ENCODE results near the gene FKBP6. TPM values are rescaled to one million over a fixed set of nuclear protein-coding genes. Genes with fewer than 3 reads are reported as not detected.

Gene FKBP6
- total RNA-seq, 4 donors from 2014 or later = not detected

GRCh38 chr7:73332447-73332846 is 4.5 kb downstream of the FKBP6 start:
- Histone ChIP-seq H3K36me3 (no peaks in the 10 kb centered on the region), H3K4me1 (no peaks in the 10 kb centered on the region), H3K9me3 (no peaks in the 10 kb centered on the region), H3K27ac (no peak overlapping the region), H3K27me3 (peaks cover 0 to 7% (median 0%) of the 10 kb centered on the region in 4 donors), H3K4me3 (no peak overlapping the region)
- intact Hi-C loops (cut with DNase I) = no loop called here
- DNase-seq = no peak
- no peak for TF ChIP-seq POLR2A (IDR thresholded peaks at IDR 0.05)
- TF ChIP-seq, protein P1, sequence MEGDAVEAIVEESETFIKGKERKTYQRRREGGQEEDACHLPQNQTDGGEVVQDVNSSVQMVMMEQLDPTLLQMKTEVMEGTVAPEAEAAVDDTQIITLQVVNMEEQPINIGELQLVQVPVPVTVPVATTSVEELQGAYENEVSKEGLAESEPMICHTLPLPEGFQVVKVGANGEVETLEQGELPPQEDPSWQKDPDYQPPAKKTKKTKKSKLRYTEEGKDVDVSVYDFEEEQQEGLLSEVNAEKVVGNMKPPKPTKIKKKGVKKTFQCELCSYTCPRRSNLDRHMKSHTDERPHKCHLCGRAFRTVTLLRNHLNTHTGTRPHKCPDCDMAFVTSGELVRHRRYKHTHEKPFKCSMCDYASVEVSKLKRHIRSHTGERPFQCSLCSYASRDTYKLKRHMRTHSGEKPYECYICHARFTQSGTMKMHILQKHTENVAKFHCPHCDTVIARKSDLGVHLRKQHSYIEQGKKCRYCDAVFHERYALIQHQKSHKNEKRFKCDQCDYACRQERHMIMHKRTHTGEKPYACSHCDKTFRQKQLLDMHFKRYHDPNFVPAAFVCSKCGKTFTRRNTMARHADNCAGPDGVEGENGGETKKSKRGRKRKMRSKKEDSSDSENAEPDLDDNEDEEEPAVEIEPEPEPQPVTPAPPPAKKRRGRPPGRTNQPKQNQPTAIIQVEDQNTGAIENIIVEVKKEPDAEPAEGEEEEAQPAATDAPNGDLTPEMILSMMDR (IDR thresholded peaks at IDR 0.05) = no peak
- WGBS, 2 donors = 59 to 66% methylated on average over 6 of the region's 6 CpGs

- Histone ChIP-seq H3K9me3 (no peaks in the 10 kb centered on the region), H3K27ac (no peak overlapping the region), H3K4me3 (no peak overlapping the region), H3K36me3 (no peaks in the 10 kb centered on the region), H3K27me3 (peaks cover 0 to 21% (median 0%) of the 10 kb centered on the region in 4 donors), H3K4me1 (peaks cover 0 to 7% (median 0%) of the 10 kb centered on the region in 3 donors)
- no peak for TF ChIP-seq POLR2A (IDR thresholded peaks at IDR 0.05)
- TF ChIP-seq, protein P1 (IDR thresholded peaks at IDR 0.05) = no peak
- 58 to 65% methylated on average over 10 of the region's 10 CpGs for WGBS, 2 donors
- intact Hi-C loops (cut with DNase I) = no loop called here
- DNase-seq = no peak
These were observed 10.4 kb downstream of the FKBP6 start for GRCh38 chr7:73338321-73338720.

DNA sequence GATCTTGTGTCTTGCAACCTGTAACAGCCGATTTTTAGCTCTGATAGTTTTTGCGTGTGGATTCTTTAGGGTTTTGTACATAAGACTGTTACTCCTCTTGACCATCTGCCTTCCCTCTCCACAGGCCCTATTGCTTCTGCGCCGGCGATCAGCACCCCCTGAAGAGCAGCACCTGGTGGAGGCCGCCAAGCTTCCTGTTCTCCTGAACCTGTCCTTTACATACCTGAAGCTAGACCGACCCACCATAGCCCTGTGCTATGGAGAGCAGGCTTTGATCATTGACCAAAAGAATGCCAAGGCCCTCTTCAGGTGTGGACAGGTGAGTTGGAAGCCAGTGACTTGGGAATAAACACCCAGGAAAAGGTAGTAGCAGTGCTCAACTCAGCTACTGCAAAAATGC is 12.6 kb downstream of the FKBP6 start:
- Histone ChIP-seq H3K36me3 (no peaks in the 10 kb centered on the region), H3K9me3 (no peaks in the 10 kb centered on the region), H3K27me3 (peaks cover 0 to 21% (median 0%) of the 10 kb centered on the region in 4 donors), H3K4me1 (peaks cover 0 to 7% (median 0%) of the 10 kb centered on the region in 3 donors), H3K27ac (no peak overlapping the region), H3K4me3 (no peak overlapping the region)
- 73 to 80% methylated on average over 7 of the region's 7 CpGs for WGBS, 2 donors
- intact Hi-C loops (cut with DNase I) = no loop called here
- no peak for TF ChIP-seq POLR2A (IDR thresholded peaks at IDR 0.05)
- TF ChIP-seq, protein P1 (IDR thresholded peaks at IDR 0.05) = no peak
- no peak for DNase-seq

DNA sequence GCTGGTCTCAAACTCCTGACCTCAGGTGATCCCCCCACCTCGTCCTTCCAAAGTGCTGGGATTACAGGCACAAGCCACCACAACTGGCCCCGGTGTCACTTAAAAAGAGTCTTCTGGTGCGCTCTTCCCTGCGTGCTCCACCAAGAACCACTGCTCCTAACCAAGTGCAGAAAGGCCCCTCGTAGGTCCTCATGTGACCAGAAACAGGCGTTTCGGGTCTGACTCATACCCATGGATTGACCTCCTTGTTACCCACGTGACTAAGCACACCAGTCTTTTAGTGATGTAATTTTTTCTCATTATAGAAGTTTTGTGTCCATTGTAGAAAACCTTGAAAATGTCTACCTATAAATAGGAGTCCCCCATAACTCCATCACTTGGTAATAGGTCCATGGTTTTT is 13.9 kb downstream of the FKBP6 start:
- TF ChIP-seq, protein P1 (IDR thresholded peaks at IDR 0.05) = no peak
- TF ChIP-seq POLR2A (IDR thresholded peaks at IDR 0.05) = no peak
- Histone ChIP-seq H3K27ac (no peak overlapping the region), H3K36me3 (no peaks in the 10 kb centered on the region), H3K4me1 (peaks cover 0 to 7% (median 0%) of the 10 kb centered on the region in 3 donors), H3K27me3 (peaks cover 0 to 33% (median 0%) of the 10 kb centered on the region in 4 donors), H3K9me3 (no peaks in the 10 kb centered on the region), H3K4me3 (no peak overlapping the region)
- intact Hi-C loops (cut with DNase I) = no loop called here
- DNase-seq = no peak
- WGBS, 2 donors = 47 to 50% methylated on average over 7 to 8 of the region's 8 CpGs

GRCh38 chr7:73342645-73343044 is 14.7 kb downstream of the FKBP6 start:
- WGBS, 2 donors = 42 to 58% methylated on average over 4 to 6 of the region's 8 CpGs
- Histone ChIP-seq H3K27me3 (peaks cover 0 to 33% (median 0%) of the 10 kb centered on the region in 4 donors), H3K4me3 (peak overlapping the region in 1 of 4 donors; percentile 35), H3K36me3 (no peaks in the 10 kb centered on the region), H3K27ac (no peak overlapping the region), H3K4me1 (peaks cover 0 to 7% (median 0%) of the 10 kb centered on the region in 3 donors), H3K9me3 (no peaks in the 10 kb centered on the region)
- intact Hi-C loops (cut with DNase I) = no loop called here
- no peak for DNase-seq
- no peak for TF ChIP-seq POLR2A (IDR thresholded peaks at IDR 0.05)
- TF ChIP-seq, protein P1 (IDR thresholded peaks at IDR 0.05) = peak in 2 of 6 experiments; percentile 17 to 33
